Thyroid gland (tissue), 4 donors: ENCODE measurements around the gene ZSCAN25. TPM values are rescaled to one million over a fixed set of nuclear protein-coding genes. Genes with fewer than 3 reads are reported as not detected.

ENCODE experiments used
- DNase-seq, 2 donors: peaks; one replicate each; pipeline ENCODE4 v3.0.0-alpha.2; 2019
- H3K27ac ChIP-seq, 3 donors: fragments of 200-600 bp; sonication (generic); 1 replicate in 2 of 3; 2 replicates in 1 of 3; pipeline ENCODE4 v1.5.1; 2016 to 2019; ENCODE audit warnings: mild to moderate bottlenecking in 1 of 3, moderate library complexity in 1 of 3
- H3K27me3 ChIP-seq: fragments of 200-600 bp; sonication (generic); one replicate; pipeline ENCODE4 v1.5.1; 2019
- H3K36me3 ChIP-seq, 2 donors: fragments of 200-600 bp; sonication (generic); one replicate each; pipeline ENCODE4 v1.5.1; 2016 to 2019
- H3K4me1 ChIP-seq, 2 donors: fragments of 200-600 bp; sonication (generic); one replicate each; pipeline ENCODE4 v1.5.1; 2017 to 2019
- H3K4me3 ChIP-seq, 3 donors: fragments of 200-600 bp; sonication (generic); replicated peaks in 1 of 3; 1 replicate in 2 of 3; 2 replicates in 1 of 3; pipeline ENCODE4 v1.5.1; 2016; ENCODE audit warnings: mild to moderate bottlenecking in 1 of 3
- H3K9me3 ChIP-seq: fragments of 200-600 bp; sonication (generic); one replicate; pipeline ENCODE4 v1.5.1; 2017
- POLR2A ChIP-seq, 2 donors: fragments of 450-650 bp; IDR thresholded peaks; one replicate each; pipeline ENCODE4 v1.6.1; 2017; ENCODE audit warnings: antibody characterized with exemption in 2 of 2, mild to moderate bottlenecking in 2 of 2, moderate library complexity in 1 of 2
- WGBS, 2 donors: methylation state at CpG; one replicate each; pipeline ENCODE4 v1.1.5; 2017; 5-methylcytosine and 5-hydroxymethylcytosine counted together
- intact Hi-C: fragments of 100-400 bp; cut with DNase I; formaldehyde crosslinking; loops from one replicate; pipeline ENCODE4 v1.15.1; 2023
- total RNA-seq, 4 donors: library from RNA; depleted of rRNA; stranded (reverse); fragments of >200 nt; gene quantifications; one replicate each; pipeline ENCODE4 v1.2.3, GENCODE V29; 2016
- TF ChIP-seq, protein P1 (sequence below), 6 experiments: fragments of 200-600 bp in 3 of 6; fragments of 450-650 bp in 3 of 6; sonication (generic) in 3 of 6; IDR thresholded peaks; one replicate each; pipeline ENCODE4 v1.5.1; 2016 to 2019; ENCODE audit warnings: antibody characterized with exemption in 6 of 6, mild to moderate bottlenecking in 2 of 6, inconsistent platforms in 1 of 6, moderate library complexity in 1 of 6

ZSCAN25 gene
- total RNA-seq, 4 donors from 2014 or later, result 17.5 to 32.4 (median 23.8) TPM

- WGBS, 2 donors, result 95% methylated on average over 8 of the region's 8 CpGs
- H3K27ac ChIP-seq, result no peak overlapping the region
- no peak overlapping the region for H3K4me3 ChIP-seq
- no peaks in the 10 kb centered on the region for H3K27me3 ChIP-seq
- TF ChIP-seq POLR2A (IDR thresholded peaks at IDR 0.05), result no peak
- TF ChIP-seq, protein P1, sequence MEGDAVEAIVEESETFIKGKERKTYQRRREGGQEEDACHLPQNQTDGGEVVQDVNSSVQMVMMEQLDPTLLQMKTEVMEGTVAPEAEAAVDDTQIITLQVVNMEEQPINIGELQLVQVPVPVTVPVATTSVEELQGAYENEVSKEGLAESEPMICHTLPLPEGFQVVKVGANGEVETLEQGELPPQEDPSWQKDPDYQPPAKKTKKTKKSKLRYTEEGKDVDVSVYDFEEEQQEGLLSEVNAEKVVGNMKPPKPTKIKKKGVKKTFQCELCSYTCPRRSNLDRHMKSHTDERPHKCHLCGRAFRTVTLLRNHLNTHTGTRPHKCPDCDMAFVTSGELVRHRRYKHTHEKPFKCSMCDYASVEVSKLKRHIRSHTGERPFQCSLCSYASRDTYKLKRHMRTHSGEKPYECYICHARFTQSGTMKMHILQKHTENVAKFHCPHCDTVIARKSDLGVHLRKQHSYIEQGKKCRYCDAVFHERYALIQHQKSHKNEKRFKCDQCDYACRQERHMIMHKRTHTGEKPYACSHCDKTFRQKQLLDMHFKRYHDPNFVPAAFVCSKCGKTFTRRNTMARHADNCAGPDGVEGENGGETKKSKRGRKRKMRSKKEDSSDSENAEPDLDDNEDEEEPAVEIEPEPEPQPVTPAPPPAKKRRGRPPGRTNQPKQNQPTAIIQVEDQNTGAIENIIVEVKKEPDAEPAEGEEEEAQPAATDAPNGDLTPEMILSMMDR (IDR thresholded peaks at IDR 0.05), result no peak
- no peaks in the 10 kb centered on the region for H3K36me3 ChIP-seq
- no peak for DNase-seq
- H3K4me1 ChIP-seq, result no peaks in the 10 kb centered on the region
- intact Hi-C loops, result no loop called here
- no peaks in the 10 kb centered on the region for H3K9me3 ChIP-seq
These were observed 51.8 kb downstream of the ZSCAN25 start for GRCh38 chr7:99668541-99668940.

- Histone ChIP-seq H3K36me3 (no peaks in the 10 kb centered on the region), H3K27me3 (no peaks in the 10 kb centered on the region), H3K4me1 (no peaks in the 10 kb centered on the region), H3K9me3 (no peaks in the 10 kb centered on the region), H3K4me3 (no peak overlapping the region), H3K27ac (no peak overlapping the region)
- DNase-seq, result no peak
- 93 to 95% methylated on average over 3 of the region's 3 CpGs for WGBS, 2 donors
- no peak for TF ChIP-seq POLR2A (IDR thresholded peaks at IDR 0.05)
- TF ChIP-seq, protein P1 (IDR thresholded peaks at IDR 0.05), result no peak
- intact Hi-C loops, result no loop called here
These were observed 53.0 kb downstream of the ZSCAN25 start for GRCh38 chr7:99669782-99670181.

DNA sequence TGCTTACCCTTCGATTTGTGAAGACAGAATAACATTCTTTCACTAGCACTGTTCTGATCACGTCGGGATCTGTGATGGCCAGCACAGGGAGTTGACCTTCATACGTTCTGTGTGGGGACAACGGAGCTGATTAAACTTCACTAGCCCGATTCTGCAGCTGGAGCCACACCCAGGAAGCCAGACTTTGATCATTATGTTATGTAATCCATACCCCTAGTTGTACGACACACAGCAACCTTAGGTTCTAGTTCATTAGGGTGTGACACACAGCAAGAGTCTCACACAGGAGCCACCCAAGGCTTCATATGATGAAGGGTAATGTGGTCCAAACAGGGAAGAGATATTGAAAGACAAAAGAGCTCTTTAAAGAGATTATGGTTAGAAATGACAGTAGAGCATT, 55.8 kb downstream of the ZSCAN25 start:
- intact Hi-C loops, result no loop called here
- H3K4me1 ChIP-seq, result no peaks in the 10 kb centered on the region
- no peaks in the 10 kb centered on the region for H3K36me3 ChIP-seq
- H3K27ac ChIP-seq, result no peak overlapping the region
- 88 to 96% methylated on average over 7 of the region's 7 CpGs for WGBS, 2 donors
- TF ChIP-seq, protein P1 (IDR thresholded peaks at IDR 0.05), result no peak
- no peak for TF ChIP-seq POLR2A (IDR thresholded peaks at IDR 0.05)
- H3K4me3 ChIP-seq, result no peak overlapping the region
- H3K27me3 ChIP-seq, result no peaks in the 10 kb centered on the region
- DNase-seq, result no peak
- H3K9me3 ChIP-seq, result no peaks in the 10 kb centered on the region

DNA sequence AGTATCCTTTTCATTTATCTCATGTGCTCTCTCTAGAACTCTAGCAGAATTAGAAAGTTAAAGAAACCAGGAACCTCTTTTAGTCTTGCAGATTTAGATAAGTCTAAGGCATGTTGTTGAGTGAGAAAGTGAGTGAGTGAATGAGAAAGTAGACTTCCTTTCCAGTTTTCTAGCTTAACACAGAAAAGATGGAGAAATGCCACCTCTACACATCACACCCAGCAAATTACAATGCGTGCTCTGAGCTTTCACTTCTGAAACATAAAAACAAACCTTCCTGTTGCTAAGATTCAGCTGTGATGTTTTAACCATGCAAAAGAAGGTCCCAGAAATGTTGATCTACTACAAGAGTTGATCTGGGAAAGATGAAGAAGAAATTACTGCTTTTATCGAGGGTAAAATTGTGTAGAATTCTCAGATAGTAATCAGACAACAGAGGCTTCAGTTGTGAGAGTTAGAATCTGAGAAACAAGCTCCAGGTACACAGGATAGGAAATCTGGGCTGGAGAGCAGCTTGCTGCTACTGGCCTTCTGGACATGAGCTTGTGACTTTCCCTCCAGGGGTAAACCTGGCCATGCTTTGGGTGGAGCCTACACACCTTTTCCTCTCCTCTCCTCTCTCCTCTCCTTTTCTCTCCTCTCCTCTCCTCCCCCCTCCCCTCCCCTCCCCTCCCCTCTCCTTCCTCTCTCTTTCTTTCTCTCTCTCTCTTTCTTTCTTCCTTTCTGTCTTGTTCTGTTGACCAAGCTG, 58.4 kb downstream of the ZSCAN25 start:
- H3K27ac ChIP-seq, result no peak overlapping the region
- no peaks in the 10 kb centered on the region for H3K4me1 ChIP-seq
- H3K9me3 ChIP-seq, result no peaks in the 10 kb centered on the region
- H3K27me3 ChIP-seq, result no peaks in the 10 kb centered on the region
- intact Hi-C loops, result no loop called here
- no peak overlapping the region for H3K4me3 ChIP-seq
- DNase-seq, result no peak
- no peaks in the 10 kb centered on the region for H3K36me3 ChIP-seq
- no peak for TF ChIP-seq POLR2A (IDR thresholded peaks at IDR 0.05)
- TF ChIP-seq, protein P1 (IDR thresholded peaks at IDR 0.05), result no peak
- 77 to 79% methylated on average over 2 of the region's 2 CpGs for WGBS, 2 donors

DNA sequence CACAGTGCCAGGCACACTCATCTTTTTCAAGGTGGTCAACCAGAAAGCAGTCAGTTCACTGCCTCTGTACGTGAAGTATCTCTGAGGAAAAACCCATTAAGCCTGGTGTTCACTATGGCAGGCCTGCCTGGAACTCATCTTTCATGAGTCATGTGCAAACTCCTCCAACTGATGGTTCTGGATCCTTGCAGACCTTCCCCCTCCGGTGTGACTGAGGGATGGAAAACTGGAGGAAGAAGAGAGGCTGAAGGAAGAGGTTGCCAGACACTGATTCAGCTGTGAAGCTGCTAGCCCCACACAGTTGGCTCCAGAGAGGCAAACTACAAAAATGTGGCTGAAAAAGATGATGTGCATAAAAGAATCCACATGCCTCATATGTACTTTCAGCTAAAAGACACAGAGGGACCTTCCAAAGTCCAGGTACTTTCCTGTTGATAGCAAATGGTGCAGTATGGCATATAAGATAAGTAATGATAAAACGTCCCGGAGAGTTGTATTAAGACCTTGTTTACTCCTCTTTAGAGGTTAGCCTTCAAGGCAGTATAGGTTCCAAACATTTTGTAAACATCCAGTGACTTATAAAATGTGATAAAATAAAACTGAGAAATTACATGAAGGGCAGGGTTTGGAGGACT, 60.4 kb downstream of the ZSCAN25 start:
- Histone ChIP-seq H3K27me3 (no peaks in the 10 kb centered on the region), H3K9me3 (no peaks in the 10 kb centered on the region), H3K36me3 (no peaks in the 10 kb centered on the region), H3K4me1 (no peaks in the 10 kb centered on the region), H3K27ac (no peak overlapping the region), H3K4me3 (no peak overlapping the region)
- intact Hi-C loops, result no loop called here
- DNase-seq, result no peak
- no peak for TF ChIP-seq POLR2A (IDR thresholded peaks at IDR 0.05)
- TF ChIP-seq, protein P1 (IDR thresholded peaks at IDR 0.05), result no peak
- WGBS, 2 donors, result 85 to 87% methylated on average over 4 of the region's 4 CpGs
